SK-N-SH (cell line): ENCODE results near the gene USP16. TPM values are rescaled to one million over a fixed set of nuclear protein-coding genes. Genes with fewer than 3 reads are reported as not detected.

Source experiments
- CTCF ChIA-PET: fragments of 300-600, 350-600 bp; formaldehyde crosslinking; extraction: SDS; loops from one replicate; lab custom pipeline; 2021; lab: Yijun Ruan, JAX
- POLR2A ChIA-PET: fragments of 350-600 bp; sonication (Branson Sonifier 250); formaldehyde crosslinking; extraction: SDS; loops from one replicate; lab custom pipeline; 2020; ENCODE audit warnings: antibody characterized with exemption, inconsistent platforms; lab: Yijun Ruan, JAX
- DNase-seq: peaks from one replicate; pipeline ENCODE4 v3.0.0; 2012
- H2AFZ ChIP-seq: fragments of 200-600 bp; sonication (generic); 2 replicates; pipeline ENCODE4 v1.8.1; 2016; ENCODE audit warnings: antibody characterized with exemption, mild to moderate bottlenecking, low read depth
- H3F3A ChIP-seq: fragments of 200-600 bp; sonication (generic); replicated peaks from 2 replicates; pipeline ENCODE3; 2016; ENCODE audit warnings: antibody characterized with exemption, mild to moderate bottlenecking; ENCODE audit not compliant: insufficient read depth
- H3K27ac ChIP-seq, 2 experiments: fragments of 200-500 bp in 1 of 2; fragments of 200-600 bp in 1 of 2; sonication (Bioruptor generic) in 1 of 2; sonication (generic), shearing (Covaris generic) in 1 of 2; 2 replicates each; pipeline versions ENCODE4 v1.5.1 to v1.6.1; 2014 to 2016; ENCODE audit warnings: low read depth in 2 of 2, inconsistent platforms in 1 of 2, low read length in 1 of 2, mild to moderate bottlenecking in 1 of 2, mixed read lengths in 1 of 2
- H3K27me3 ChIP-seq: fragments of 200-600 bp; sonication (generic), shearing (Covaris generic); 2 replicates; pipeline ENCODE4 v1.6.1; 2016; ENCODE audit warnings: mixed run types; ENCODE audit not compliant: insufficient read depth
- H3K36me3 ChIP-seq, 2 experiments: fragments of 200-500 bp in 1 of 2; fragments of 200-600 bp in 1 of 2; sonication (Bioruptor generic) in 1 of 2; sonication (generic) in 1 of 2; replicated peaks in 1 of 2; 2 replicates each; pipeline versions ENCODE3 to v1.5.1; 2014 to 2016; ENCODE audit warnings: low read length in 1 of 2, mild to moderate bottlenecking in 1 of 2; ENCODE audit not compliant: insufficient read depth in 2 of 2, control insufficient read depth in 1 of 2
- H3K4me1 ChIP-seq, 2 experiments: fragments of 200-500 bp in 1 of 2; fragments of 200-600 bp in 1 of 2; sonication (Bioruptor generic) in 1 of 2; sonication (generic), shearing (Covaris generic) in 1 of 2; 2 replicates each; pipeline versions ENCODE4 v1.5.1 to v1.6.1; 2014 to 2016; ENCODE audit warnings: low read depth in 1 of 2, low read length in 1 of 2, mixed run types in 1 of 2; ENCODE audit not compliant: insufficient read depth in 2 of 2, control insufficient read depth in 1 of 2
- H3K4me2 ChIP-seq: fragments of 200-600 bp; sonication (generic), shearing (Covaris generic); 2 replicates; pipeline ENCODE4 v1.6.1; 2017; ENCODE audit warnings: mixed run types
- H3K4me3 ChIP-seq, 2 experiments: fragments of 200-500 bp in 1 of 2; fragments of 200-600 bp in 1 of 2; sonication (Bioruptor generic) in 1 of 2; sonication (generic), shearing (Covaris generic) in 1 of 2; 2 replicates each; pipeline versions ENCODE4 v1.5.1 to v1.8.1; 2014 to 2016; ENCODE audit warnings: low read depth in 2 of 2, inconsistent platforms in 1 of 2, low read length in 1 of 2, mild to moderate bottlenecking in 1 of 2, mixed read lengths in 1 of 2, moderate library complexity in 1 of 2
- H3K79me2 ChIP-seq: fragments of 200-600 bp; sonication (generic); 2 replicates; pipeline ENCODE4 v1.8.1; 2017; ENCODE audit warnings: mild to moderate bottlenecking; ENCODE audit not compliant: insufficient read depth
- H3K9ac ChIP-seq: fragments of 200-600 bp; sonication (generic); 2 replicates; pipeline ENCODE4 v1.6.1; 2017; ENCODE audit warnings: mixed run types
- H3K9me2 ChIP-seq: fragments of 200-600 bp; sonication (generic); 2 replicates; pipeline ENCODE4 v1.6.1; 2017; ENCODE audit warnings: mixed run types
- H3K9me3 ChIP-seq: fragments of 200-600 bp; sonication (generic); 2 replicates; pipeline ENCODE4 v1.6.1; 2017; ENCODE audit warnings: mixed run types, mild to moderate bottlenecking, moderate library complexity
- H4K20me1 ChIP-seq: fragments of 200-600 bp; sonication (generic); 2 replicates; pipeline ENCODE4 v1.6.1; 2017; ENCODE audit warnings: mild to moderate bottlenecking, mixed run types; ENCODE audit not compliant: insufficient read depth
- CHD2 ChIP-seq: fragments of 150-350 bp; IDR thresholded peaks from 2 replicates; pipeline ENCODE4 v1.6.1; 2018; ENCODE audit warnings: low read length; ENCODE audit not compliant: partially characterized antibody
- EP300 ChIP-seq, 2 experiments: IDR thresholded peaks; 2 replicates each; pipeline versions ENCODE4 v1.4.0 to v1.6.1; 2012; ENCODE audit warnings: borderline replicate concordance in 1 of 2, low read depth in 1 of 2, low read length in 1 of 2
- EZH2phosphoT487 ChIP-seq: fragments of 200-600 bp; sonication (generic); IDR thresholded peaks from 2 replicates; pipeline ENCODE4 v1.6.1; 2017; ENCODE audit warnings: low read depth, mixed run types, mild to moderate bottlenecking, antibody characterized with exemption, moderate library complexity, borderline replicate concordance
- FOXM1 ChIP-seq: IDR thresholded peaks from 2 replicates; pipeline ENCODE4 v1.4.0; 2012; ENCODE audit warnings: low read depth, mild to moderate bottlenecking
- JUND ChIP-seq: IDR thresholded peaks from 2 replicates; pipeline ENCODE4 v1.4.0; 2012
- MEF2A ChIP-seq: IDR thresholded peaks from 2 replicates; pipeline ENCODE4 v1.4.0; 2012; ENCODE audit warnings: low read depth, borderline replicate concordance
- NRF1 ChIP-seq: IDR thresholded peaks from 2 replicates; pipeline ENCODE4 v1.6.1; 2012; ENCODE audit warnings: low read depth, mild to moderate bottlenecking, low read length
- POLR2AphosphoS5 ChIP-seq: IDR thresholded peaks from 2 replicates; pipeline ENCODE4 v1.6.1; 2012; ENCODE audit warnings: low read depth, low read length
- RAD21 ChIP-seq: IDR thresholded peaks from 2 replicates; pipeline ENCODE4 v1.6.1; 2012; ENCODE audit warnings: mild to moderate bottlenecking, low read length
- RCOR1 ChIP-seq: fragments of 150-350 bp; IDR thresholded peaks from 2 replicates; pipeline ENCODE4 v1.6.1; 2017; ENCODE audit warnings: antibody characterized with exemption, low read length
- RFX5 ChIP-seq: IDR thresholded peaks from 2 replicates; pipeline ENCODE4 v1.6.1; 2012; ENCODE audit warnings: mild to moderate bottlenecking, improper control_type of control experiment, low read length
- SIN3A ChIP-seq: IDR thresholded peaks from 2 replicates; pipeline ENCODE4 v1.6.1; 2012; ENCODE audit warnings: low read depth, mild to moderate bottlenecking, low read length, moderate library complexity, borderline replicate concordance
- SMC3 ChIP-seq: IDR thresholded peaks from 2 replicates; pipeline ENCODE4 v1.6.1; 2012; ENCODE audit warnings: low read depth, low read length, improper control_type of control experiment
- TAF1 ChIP-seq: IDR thresholded peaks from 2 replicates; pipeline ENCODE4 v1.6.1; 2012; ENCODE audit warnings: low read depth, mild to moderate bottlenecking, low read length, moderate library complexity, borderline replicate concordance
- TCF12 ChIP-seq: IDR thresholded peaks from 2 replicates; pipeline ENCODE4 v1.4.0; 2012
- TEAD4 ChIP-seq: IDR thresholded peaks from 2 replicates; pipeline ENCODE4 v1.4.0; 2012; ENCODE audit warnings: mild to moderate bottlenecking, borderline replicate concordance; ENCODE audit not compliant: insufficient read depth
- YY1 ChIP-seq: IDR thresholded peaks from 2 replicates; pipeline ENCODE4 v1.4.0; 2012; ENCODE audit warnings: low read depth, mild to moderate bottlenecking
- WGBS: methylation state at CpG from one replicate; pipeline ENCODE4 v1.1.6; 2017; ENCODE audit warnings: low lambda C conversion rate; 5-methylcytosine and 5-hydroxymethylcytosine counted together
- polyA plus RNA-seq, 3 experiments: library from polyadenylated mRNA; depleted of rRNA; stranded (reverse); fragments of >200 nt; gene quantifications; 2 replicates each; pipeline ENCODE4 v1.2.3, GENCODE V29; 2012
- TF ChIP-seq, protein P1 (sequence below): IDR thresholded peaks from 2 replicates; pipeline ENCODE4 v1.4.0; 2012; ENCODE audit warnings: low read depth
- TF ChIP-seq, protein P2 (sequence below): fragments of 150-350 bp; IDR thresholded peaks from 2 replicates; pipeline ENCODE4 v1.6.1; 2016; ENCODE audit warnings: mild to moderate bottlenecking, low read depth, low read length
- TF ChIP-seq, protein P3 (sequence below): fragments of 200-600 bp; sonication (generic); IDR thresholded peaks from 2 replicates; pipeline ENCODE4 v1.6.1; 2017; ENCODE audit warnings: antibody characterized with exemption, mild to moderate bottlenecking, moderate library complexity

Gene USP16
- polyA plus RNA-seq, 1 of the 3 experiments (the other 2 are of a cell fraction), result 9.2 TPM

DNA sequence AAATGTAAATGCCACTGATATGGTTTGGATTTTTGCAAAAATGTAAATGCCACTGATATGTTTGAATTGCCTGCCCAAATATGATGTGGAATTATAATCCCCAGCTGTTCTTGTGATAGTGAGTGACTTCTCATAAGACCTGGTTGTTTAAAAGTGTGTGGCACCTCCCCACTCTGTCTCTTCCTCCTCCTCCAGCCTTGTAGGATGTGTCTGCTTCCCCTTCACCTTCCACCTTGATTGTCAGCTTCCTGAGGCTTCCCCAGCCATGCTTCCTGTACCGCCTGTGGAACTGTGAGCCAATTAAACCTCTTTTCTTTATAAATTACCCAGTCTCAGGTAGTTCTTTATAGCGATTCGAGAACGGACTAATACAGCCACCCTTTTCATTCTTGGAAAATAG lies 50.3 kb downstream of the USP16 start:
- no peak for DNase-seq
- Histone ChIP-seq H3K4me3 (no peak overlapping the region), H3K4me1 (peaks cover 12 to 16% of the 10 kb centered on the region in 2 experiments; a peak in 3 of 4 replicates), H3K9me3 (no peaks in the 10 kb centered on the region), H3K9ac (no peak overlapping the region), H4K20me1 (peaks cover 29% of the 10 kb centered on the region), H3K27me3 (no peaks in the 10 kb centered on the region), H3F3A (peaks cover 12% of the 10 kb centered on the region), H3K36me3 (peaks cover 9 to 11% of the 10 kb centered on the region in 2 experiments), H3K79me2 (peaks cover 37% of the 10 kb centered on the region), H3K27ac (no peak overlapping the region), H2AFZ (0 out of 2 replicates have a peak overlapping the region, but pooled peaks have one; percentile 62), H3K4me2 (no peak overlapping the region), H3K9me2 (no peaks in the 10 kb centered on the region)
- CTCF ChIA-PET, result interaction anchor here (1.6 kb wide), 1 partner anchor 13 kb away, joined by 3 read pairs; no protein-coding TSS in a partner anchor
- TF ChIP-seq JUND (no peak), EP300 (IDR thresholded peaks at IDR 0.05; ENCODE audit: borderline replicate concordance in 1 of 2, low read depth in 1 of 2, low read length in 1 of 2) (no peak), EZH2phosphoT487 (no peak), TCF12 (no peak), SIN3A (no peak), SMC3 (no peak), FOXM1 (no peak), CHD2 (no peak), YY1 (no peak), POLR2AphosphoS5 (no peak), TEAD4 (no peak), TAF1 (no peak), RFX5 (no peak), RAD21 (no peak), RCOR1 (no peak), MEF2A (no peak), NRF1 (no peak)
- TF ChIP-seq, protein P1, sequence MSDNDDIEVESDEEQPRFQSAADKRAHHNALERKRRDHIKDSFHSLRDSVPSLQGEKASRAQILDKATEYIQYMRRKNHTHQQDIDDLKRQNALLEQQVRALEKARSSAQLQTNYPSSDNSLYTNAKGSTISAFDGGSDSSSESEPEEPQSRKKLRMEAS, result no peak
- TF ChIP-seq, protein P2, sequence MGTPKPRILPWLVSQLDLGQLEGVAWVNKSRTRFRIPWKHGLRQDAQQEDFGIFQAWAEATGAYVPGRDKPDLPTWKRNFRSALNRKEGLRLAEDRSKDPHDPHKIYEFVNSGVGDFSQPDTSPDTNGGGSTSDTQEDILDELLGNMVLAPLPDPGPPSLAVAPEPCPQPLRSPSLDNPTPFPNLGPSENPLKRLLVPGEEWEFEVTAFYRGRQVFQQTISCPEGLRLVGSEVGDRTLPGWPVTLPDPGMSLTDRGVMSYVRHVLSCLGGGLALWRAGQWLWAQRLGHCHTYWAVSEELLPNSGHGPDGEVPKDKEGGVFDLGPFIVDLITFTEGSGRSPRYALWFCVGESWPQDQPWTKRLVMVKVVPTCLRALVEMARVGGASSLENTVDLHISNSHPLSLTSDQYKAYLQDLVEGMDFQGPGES, result no peak
- TF ChIP-seq, protein P3, sequence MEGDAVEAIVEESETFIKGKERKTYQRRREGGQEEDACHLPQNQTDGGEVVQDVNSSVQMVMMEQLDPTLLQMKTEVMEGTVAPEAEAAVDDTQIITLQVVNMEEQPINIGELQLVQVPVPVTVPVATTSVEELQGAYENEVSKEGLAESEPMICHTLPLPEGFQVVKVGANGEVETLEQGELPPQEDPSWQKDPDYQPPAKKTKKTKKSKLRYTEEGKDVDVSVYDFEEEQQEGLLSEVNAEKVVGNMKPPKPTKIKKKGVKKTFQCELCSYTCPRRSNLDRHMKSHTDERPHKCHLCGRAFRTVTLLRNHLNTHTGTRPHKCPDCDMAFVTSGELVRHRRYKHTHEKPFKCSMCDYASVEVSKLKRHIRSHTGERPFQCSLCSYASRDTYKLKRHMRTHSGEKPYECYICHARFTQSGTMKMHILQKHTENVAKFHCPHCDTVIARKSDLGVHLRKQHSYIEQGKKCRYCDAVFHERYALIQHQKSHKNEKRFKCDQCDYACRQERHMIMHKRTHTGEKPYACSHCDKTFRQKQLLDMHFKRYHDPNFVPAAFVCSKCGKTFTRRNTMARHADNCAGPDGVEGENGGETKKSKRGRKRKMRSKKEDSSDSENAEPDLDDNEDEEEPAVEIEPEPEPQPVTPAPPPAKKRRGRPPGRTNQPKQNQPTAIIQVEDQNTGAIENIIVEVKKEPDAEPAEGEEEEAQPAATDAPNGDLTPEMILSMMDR, result no peak
- 96% methylated on average over 4 of the region's 4 CpGs for WGBS
- POLR2A ChIA-PET, result interaction anchor here (1.6 kb wide), 1 partner anchor 50 kb away, joined by 7 read pairs; the partner anchor contains the start of gene USP16
